ENCODE measurements around the gene IRF2BPL.

GRCh38 chr14:77046721-77047120 is 18.2 kb upstream of the IRF2BPL start:
- no peak for TF ChIP-seq POLR2A (IDR thresholded peaks at IDR 0.05; ENCODE audit: control extremely low read depth in 1 of 2, low read depth in 2 of 2, low read length in 2 of 2)
- TF ChIP-seq SP1 (IDR thresholded peaks at IDR 0.05; ENCODE audit: low read depth, low read length): no peak
- TF ChIP-seq RFX5 (IDR thresholded peaks at IDR 0.05; ENCODE audit: borderline replicate concordance, low read depth, low read length): no peak
- no peak for TF ChIP-seq CTCF (IDR thresholded peaks at IDR 0.05; ENCODE audit: control extremely low read depth in 1 of 3, insufficient read depth in 1 of 3, low read depth in 1 of 3, low read length in 3 of 3)
- TF ChIP-seq E2F6 (IDR thresholded peaks at IDR 0.05): no peak
- no peak for TF ChIP-seq POLR2AphosphoS5 (IDR thresholded peaks at IDR 0.05; ENCODE audit: low read depth, low read length)
- TF ChIP-seq ATF3 (IDR thresholded peaks at IDR 0.05; ENCODE audit: insufficient read depth, low read depth, low read length): no peak
- no peak for TF ChIP-seq SP2 (IDR thresholded peaks at IDR 0.05; ENCODE audit: low read length)
- TF ChIP-seq ZNF274 (IDR thresholded peaks at IDR 0.05; ENCODE audit: borderline replicate concordance, extremely low read depth, low read length): no peak
- TF ChIP-seq EP300 (IDR thresholded peaks at IDR 0.05; ENCODE audit: borderline replicate concordance in 1 of 2, low read depth in 2 of 2, low read length in 2 of 2): no peak
